ENCODE data around the gene ERCC6L. TPM values are rescaled to one million over a fixed set of nuclear protein-coding genes. Genes with fewer than 3 reads are reported as not detected.

Gene ERCC6L
- total and polyA plus RNA-seq, 12 donors = 0.01 to 0.23 (median 0.12) TPM; not detected in 8

DNA sequence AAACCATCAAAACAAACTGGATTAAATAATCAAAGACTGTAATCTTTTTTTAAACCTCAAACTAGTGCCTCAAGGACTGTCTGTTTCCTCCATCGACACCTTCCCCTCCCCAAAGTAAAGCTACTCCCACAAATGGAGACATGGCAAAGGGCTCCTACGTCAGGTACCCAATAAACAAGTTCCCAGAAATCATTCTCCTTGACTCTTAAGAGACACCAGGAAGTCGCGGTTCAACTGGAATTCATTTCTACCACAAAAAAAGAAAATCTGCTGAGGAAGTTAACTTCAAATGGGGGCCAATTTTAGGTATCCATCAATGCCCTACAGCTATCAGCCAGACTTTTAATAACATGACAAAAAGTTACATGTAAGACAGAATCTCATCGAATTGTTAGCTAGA is 35.7 kb upstream of the ERCC6L start:
- H3K27ac ChIP-seq = no peak overlapping the region
- intact Hi-C loops (cut with DNase I) = loop anchor here in 1 of 10 donors (10.0 kb wide), 1 partner anchor 270 kb away; no protein-coding TSS in a partner anchor
- peaks cover 0 to 56% (median 11%) of the 10 kb centered on the region in 9 donors for H3K4me1 ChIP-seq
- no peak for DNase-seq
- peak overlapping the region in 1 of 10 donors; percentile 75 for H3K4me3 ChIP-seq
- TF ChIP-seq, protein P1, sequence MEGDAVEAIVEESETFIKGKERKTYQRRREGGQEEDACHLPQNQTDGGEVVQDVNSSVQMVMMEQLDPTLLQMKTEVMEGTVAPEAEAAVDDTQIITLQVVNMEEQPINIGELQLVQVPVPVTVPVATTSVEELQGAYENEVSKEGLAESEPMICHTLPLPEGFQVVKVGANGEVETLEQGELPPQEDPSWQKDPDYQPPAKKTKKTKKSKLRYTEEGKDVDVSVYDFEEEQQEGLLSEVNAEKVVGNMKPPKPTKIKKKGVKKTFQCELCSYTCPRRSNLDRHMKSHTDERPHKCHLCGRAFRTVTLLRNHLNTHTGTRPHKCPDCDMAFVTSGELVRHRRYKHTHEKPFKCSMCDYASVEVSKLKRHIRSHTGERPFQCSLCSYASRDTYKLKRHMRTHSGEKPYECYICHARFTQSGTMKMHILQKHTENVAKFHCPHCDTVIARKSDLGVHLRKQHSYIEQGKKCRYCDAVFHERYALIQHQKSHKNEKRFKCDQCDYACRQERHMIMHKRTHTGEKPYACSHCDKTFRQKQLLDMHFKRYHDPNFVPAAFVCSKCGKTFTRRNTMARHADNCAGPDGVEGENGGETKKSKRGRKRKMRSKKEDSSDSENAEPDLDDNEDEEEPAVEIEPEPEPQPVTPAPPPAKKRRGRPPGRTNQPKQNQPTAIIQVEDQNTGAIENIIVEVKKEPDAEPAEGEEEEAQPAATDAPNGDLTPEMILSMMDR (IDR thresholded peaks at IDR 0.05) = no peak
- peaks cover 0 to 17% (median 0%) of the 10 kb centered on the region in 7 donors for H3K27me3 ChIP-seq
- no peaks in the 10 kb centered on the region for H3K9me3 ChIP-seq
- WGBS, 2 donors = 76 to 81% methylated on average over 5 of the region's 5 CpGs
- ATAC-seq = no peak
- peaks cover 0 to 64% (median 5%) of the 10 kb centered on the region in 9 donors for H3K36me3 ChIP-seq

DNA sequence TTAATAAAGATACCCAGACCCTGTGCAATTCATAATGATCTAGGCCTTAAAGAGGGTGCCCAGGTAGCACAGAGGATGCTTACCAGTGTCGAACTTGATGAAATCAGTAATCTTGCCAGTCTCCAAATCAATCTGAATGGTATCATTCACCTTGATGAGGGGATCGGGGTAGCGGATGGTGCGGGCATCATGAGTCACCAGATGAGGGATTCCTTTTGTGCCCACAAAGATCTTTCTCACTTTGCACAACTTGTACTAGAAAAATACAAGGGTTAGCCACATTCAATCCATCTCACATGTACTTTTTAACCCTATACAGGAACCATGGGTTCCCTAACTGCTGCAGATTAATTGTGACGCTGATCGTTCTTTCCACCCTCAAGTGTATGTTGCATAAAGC is 34.9 kb upstream of the ERCC6L start:
- DNase-seq = no peak
- intact Hi-C loops (cut with DNase I) = loop anchor here in 1 of 10 donors (10.0 kb wide), 1 partner anchor 269 kb away; no protein-coding TSS in a partner anchor
- Histone ChIP-seq H3K27ac (no peak overlapping the region), H3K27me3 (peaks cover 0 to 9% (median 0%) of the 10 kb centered on the region in 7 donors), H3K36me3 (peaks cover 0 to 72% (median 5%) of the 10 kb centered on the region in 9 donors), H3K4me1 (peaks cover 0 to 56% (median 11%) of the 10 kb centered on the region in 9 donors), H3K4me3 (no peak overlapping the region), H3K9me3 (no peaks in the 10 kb centered on the region)
- TF ChIP-seq, protein P1 (IDR thresholded peaks at IDR 0.05) = no peak
- ATAC-seq = no peak
- 90 to 96% methylated on average over 6 of the region's 6 CpGs for WGBS, 2 donors

DNA sequence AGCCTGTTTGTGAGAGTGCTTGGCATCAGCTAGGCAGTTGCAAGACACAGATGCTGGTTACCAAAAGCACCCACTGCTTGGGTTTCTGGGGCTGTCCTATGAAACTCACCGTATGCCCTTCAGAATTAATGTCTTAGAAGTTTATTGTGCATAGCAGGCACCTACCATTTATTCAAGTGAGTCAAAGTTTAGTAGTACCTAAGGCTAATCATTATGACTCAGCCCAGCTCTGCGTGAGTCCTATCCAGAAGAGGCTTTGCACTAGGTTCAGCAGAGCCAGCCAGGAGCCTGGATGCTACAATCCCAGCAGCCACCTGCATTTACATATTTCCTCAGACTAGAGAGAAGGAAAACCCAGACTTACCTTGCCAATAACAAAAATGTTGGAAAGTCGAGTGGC is 34.0 kb upstream of the ERCC6L start:
- DNase-seq = no peak
- no peak overlapping the region for H3K4me3 ChIP-seq
- H3K9me3 ChIP-seq = no peaks in the 10 kb centered on the region
- TF ChIP-seq, protein P1 (IDR thresholded peaks at IDR 0.05) = no peak
- peaks cover 0 to under 1% (median 0%) of the 10 kb centered on the region in 7 donors for H3K27me3 ChIP-seq
- H3K36me3 ChIP-seq = peaks cover 0 to 80% (median 5%) of the 10 kb centered on the region in 9 donors
- no peak overlapping the region for H3K27ac ChIP-seq
- peaks cover 0 to 56% (median 11%) of the 10 kb centered on the region in 9 donors for H3K4me1 ChIP-seq
- no peak for ATAC-seq
- intact Hi-C loops (cut with DNase I) = loop anchor here in 1 of 10 donors (10.0 kb wide), 1 partner anchor 268 kb away; no protein-coding TSS in a partner anchor
- WGBS, 2 donors = 82 to 84% methylated on average over 3 of the region's 3 CpGs

DNA sequence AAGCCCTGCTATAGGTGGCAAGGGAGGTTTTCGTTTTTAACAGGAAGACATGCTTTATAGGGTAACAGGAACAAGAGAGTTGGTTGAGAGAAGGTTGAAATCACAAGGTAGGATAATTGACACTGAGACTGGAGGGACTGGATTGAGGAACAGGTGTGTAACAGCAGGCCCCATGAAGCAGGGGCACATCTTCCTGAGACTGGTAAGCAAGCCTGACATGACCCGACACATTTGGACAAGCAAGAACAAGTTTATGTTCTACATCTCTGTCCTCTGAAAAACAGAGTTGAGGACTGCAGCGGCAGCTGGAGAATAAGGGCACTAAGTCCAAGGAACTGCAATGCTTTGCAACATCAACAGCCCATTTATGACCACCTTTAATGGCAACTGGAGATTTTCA is 33.0 kb upstream of the ERCC6L start:
- Histone ChIP-seq H3K27ac (no peak overlapping the region), H3K4me3 (no peak overlapping the region), H3K4me1 (peaks cover 0 to 53% (median 11%) of the 10 kb centered on the region in 9 donors), H3K27me3 (no peaks in the 10 kb centered on the region), H3K9me3 (no peaks in the 10 kb centered on the region), H3K36me3 (peaks cover 0 to 89% (median 5%) of the 10 kb centered on the region in 9 donors)
- no peak for DNase-seq
- 82 to 94% methylated on average over 3 of the region's 3 CpGs for WGBS, 2 donors
- TF ChIP-seq, protein P1 (IDR thresholded peaks at IDR 0.05) = no peak
- ATAC-seq = no peak
- intact Hi-C loops (cut with DNase I) = loop anchor here in 1 of 10 donors (10.0 kb wide), 1 partner anchor 267 kb away; no protein-coding TSS in a partner anchor
